Endothelial cell of umbilical vein (primary cell): ENCODE results near the gene PARD3B.
A peak's percentile ranks its signal among the peaks of the same experiment; 100 is the strongest.

Source experiments
- EZH2 ChIP-seq: IDR thresholded peaks from 2 replicates; pipeline ENCODE4 v1.6.1; 2012; ENCODE audit warnings: borderline replicate concordance, low read depth, mild to moderate bottlenecking, moderate library complexity, low read length, inconsistent platforms; ENCODE audit not compliant: severe bottlenecking
- FOS ChIP-seq: IDR thresholded peaks from 2 replicates; pipeline ENCODE4 v1.6.1; 2011; ENCODE audit warnings: mild to moderate bottlenecking, low read length, moderate library complexity, borderline replicate concordance; ENCODE audit not compliant: insufficient read depth
- GATA2 ChIP-seq: IDR thresholded peaks from 2 replicates; pipeline ENCODE4 v1.7.0; 2011; ENCODE audit warnings: low read depth, mild to moderate bottlenecking, moderate library complexity, mixed read lengths, low read length; ENCODE audit not compliant: insufficient read length, insufficient read depth
- JUN ChIP-seq: IDR thresholded peaks from 2 replicates; pipeline ENCODE4 v1.6.1; 2011; ENCODE audit warnings: borderline replicate concordance, low read depth; ENCODE audit not compliant: insufficient read length, insufficient read depth
- POLR2A ChIP-seq: IDR thresholded peaks from 2 replicates; pipeline ENCODE4 v1.6.1; 2012; ENCODE audit warnings: low read depth, mild to moderate bottlenecking, control low read depth, low read length
- POLR2AphosphoS5 ChIP-seq: IDR thresholded peaks from 2 replicates; pipeline ENCODE4 v1.6.1; 2012; ENCODE audit warnings: low read depth, mild to moderate bottlenecking, control low read depth, low read length, moderate library complexity; ENCODE audit not compliant: insufficient read depth
- TF ChIP-seq, protein P1 (sequence below), 2 donors: IDR thresholded peaks; 1 replicate in 1 of 2; 2 replicates in 1 of 2; pipeline ENCODE4 v1.5.1; 2011; ENCODE audit warnings: low read length in 2 of 2, mild to moderate bottlenecking in 2 of 2, moderate library complexity in 2 of 2, control low read depth in 1 of 2, inconsistent platforms in 1 of 2, low read depth in 1 of 2; ENCODE audit not compliant: insufficient read depth in 1 of 2; ENCODE audit errors: extremely low read depth in 1 of 2
- TF ChIP-seq, protein P2 (sequence below): IDR thresholded peaks from 2 replicates; pipeline ENCODE4 v1.6.1; 2011; ENCODE audit not compliant: insufficient read depth, insufficient read length

DNA sequence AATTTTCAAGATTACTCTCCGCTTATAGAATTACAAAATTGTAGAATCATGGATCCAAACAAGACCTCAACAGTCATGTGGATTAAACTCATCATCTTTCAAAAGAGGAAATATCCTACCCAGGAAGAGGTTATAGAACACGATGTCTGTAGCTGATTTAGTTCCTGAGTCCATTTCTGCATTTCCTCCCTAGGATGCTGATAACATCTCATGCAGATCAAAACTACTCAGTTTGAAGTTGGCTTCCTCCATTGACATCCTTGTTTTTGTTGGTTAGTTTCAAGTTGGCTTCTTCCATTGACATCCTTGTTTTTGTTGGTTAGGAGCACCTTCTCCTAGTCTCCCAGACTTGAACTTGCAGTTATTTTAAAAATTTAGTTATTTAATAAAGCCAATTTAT is 147.5 kb downstream of the PARD3B start:
- TF ChIP-seq, protein P1, sequence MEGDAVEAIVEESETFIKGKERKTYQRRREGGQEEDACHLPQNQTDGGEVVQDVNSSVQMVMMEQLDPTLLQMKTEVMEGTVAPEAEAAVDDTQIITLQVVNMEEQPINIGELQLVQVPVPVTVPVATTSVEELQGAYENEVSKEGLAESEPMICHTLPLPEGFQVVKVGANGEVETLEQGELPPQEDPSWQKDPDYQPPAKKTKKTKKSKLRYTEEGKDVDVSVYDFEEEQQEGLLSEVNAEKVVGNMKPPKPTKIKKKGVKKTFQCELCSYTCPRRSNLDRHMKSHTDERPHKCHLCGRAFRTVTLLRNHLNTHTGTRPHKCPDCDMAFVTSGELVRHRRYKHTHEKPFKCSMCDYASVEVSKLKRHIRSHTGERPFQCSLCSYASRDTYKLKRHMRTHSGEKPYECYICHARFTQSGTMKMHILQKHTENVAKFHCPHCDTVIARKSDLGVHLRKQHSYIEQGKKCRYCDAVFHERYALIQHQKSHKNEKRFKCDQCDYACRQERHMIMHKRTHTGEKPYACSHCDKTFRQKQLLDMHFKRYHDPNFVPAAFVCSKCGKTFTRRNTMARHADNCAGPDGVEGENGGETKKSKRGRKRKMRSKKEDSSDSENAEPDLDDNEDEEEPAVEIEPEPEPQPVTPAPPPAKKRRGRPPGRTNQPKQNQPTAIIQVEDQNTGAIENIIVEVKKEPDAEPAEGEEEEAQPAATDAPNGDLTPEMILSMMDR (IDR thresholded peaks at IDR 0.05; ENCODE audit: extremely low read depth in 1 of 2, insufficient read depth in 1 of 2, low read depth in 1 of 2, low read length in 2 of 2), result no peak
- TF ChIP-seq FOS (no peak), EZH2 (no peak), POLR2A (no peak), POLR2AphosphoS5 (no peak), GATA2 (peak; percentile 97), JUN (no peak)
- TF ChIP-seq, protein P2, sequence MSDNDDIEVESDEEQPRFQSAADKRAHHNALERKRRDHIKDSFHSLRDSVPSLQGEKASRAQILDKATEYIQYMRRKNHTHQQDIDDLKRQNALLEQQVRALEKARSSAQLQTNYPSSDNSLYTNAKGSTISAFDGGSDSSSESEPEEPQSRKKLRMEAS, result no peak
